HCT116 (cell line): ENCODE data around the gene PAQR7.

Experiments
- EZH2 ChIP-seq: fragments of 200-600 bp; sonication (generic); IDR thresholded peaks from 2 replicates; pipeline ENCODE4 v1.6.1; 2017; ENCODE audit warnings: antibody characterized with exemption, mixed run types
- EZH2phosphoT487 ChIP-seq: fragments of 200-600 bp; IDR thresholded peaks from 2 replicates; pipeline ENCODE4 v1.6.1; 2018; ENCODE audit warnings: antibody characterized with exemption, borderline replicate concordance
- ZNF274 ChIP-seq: fragments of 200-500 bp; sonication (Bioruptor generic); IDR thresholded peaks from 2 replicates; pipeline ENCODE4 v1.6.1; 2014; ENCODE audit warnings: mild to moderate bottlenecking, low read depth, low read length, inconsistent platforms

DNA sequence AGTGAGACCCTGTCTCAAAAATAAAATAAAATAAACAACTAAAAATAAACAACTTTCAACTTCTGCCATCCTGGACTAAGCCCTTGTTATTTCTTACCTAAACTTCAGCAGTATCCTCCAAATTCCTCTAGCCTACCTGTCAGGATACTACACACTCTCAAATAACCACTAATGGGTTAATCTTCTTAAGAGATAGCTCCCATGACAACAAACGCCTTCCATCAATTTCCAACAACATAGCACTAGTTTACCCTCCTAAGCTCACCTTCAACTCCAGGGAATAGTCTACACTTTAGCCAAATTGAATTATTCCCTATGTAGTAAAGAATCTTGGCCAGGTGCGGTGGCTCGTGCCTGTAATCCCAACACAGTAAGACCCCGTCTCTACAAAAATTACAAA lies 27.6 kb downstream of the PAQR7 start:
- TF ChIP-seq EZH2 (no peak), ZNF274 (no peak), EZH2phosphoT487 (no peak)
